Measurements from ENCODE around the gene PCNT. TPM values are rescaled to one million over a fixed set of nuclear protein-coding genes. Genes with fewer than 3 reads are reported as not detected.

The PCNT gene, protein sequence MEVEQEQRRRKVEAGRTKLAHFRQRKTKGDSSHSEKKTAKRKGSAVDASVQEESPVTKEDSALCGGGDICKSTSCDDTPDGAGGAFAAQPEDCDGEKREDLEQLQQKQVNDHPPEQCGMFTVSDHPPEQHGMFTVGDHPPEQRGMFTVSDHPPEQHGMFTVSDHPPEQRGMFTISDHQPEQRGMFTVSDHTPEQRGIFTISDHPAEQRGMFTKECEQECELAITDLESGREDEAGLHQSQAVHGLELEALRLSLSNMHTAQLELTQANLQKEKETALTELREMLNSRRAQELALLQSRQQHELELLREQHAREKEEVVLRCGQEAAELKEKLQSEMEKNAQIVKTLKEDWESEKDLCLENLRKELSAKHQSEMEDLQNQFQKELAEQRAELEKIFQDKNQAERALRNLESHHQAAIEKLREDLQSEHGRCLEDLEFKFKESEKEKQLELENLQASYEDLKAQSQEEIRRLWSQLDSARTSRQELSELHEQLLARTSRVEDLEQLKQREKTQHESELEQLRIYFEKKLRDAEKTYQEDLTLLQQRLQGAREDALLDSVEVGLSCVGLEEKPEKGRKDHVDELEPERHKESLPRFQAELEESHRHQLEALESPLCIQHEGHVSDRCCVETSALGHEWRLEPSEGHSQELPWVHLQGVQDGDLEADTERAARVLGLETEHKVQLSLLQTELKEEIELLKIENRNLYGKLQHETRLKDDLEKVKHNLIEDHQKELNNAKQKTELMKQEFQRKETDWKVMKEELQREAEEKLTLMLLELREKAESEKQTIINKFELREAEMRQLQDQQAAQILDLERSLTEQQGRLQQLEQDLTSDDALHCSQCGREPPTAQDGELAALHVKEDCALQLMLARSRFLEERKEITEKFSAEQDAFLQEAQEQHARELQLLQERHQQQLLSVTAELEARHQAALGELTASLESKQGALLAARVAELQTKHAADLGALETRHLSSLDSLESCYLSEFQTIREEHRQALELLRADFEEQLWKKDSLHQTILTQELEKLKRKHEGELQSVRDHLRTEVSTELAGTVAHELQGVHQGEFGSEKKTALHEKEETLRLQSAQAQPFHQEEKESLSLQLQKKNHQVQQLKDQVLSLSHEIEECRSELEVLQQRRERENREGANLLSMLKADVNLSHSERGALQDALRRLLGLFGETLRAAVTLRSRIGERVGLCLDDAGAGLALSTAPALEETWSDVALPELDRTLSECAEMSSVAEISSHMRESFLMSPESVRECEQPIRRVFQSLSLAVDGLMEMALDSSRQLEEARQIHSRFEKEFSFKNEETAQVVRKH (N-terminal part only)
- 10 to 100 TPM; 42.8 to 58.6 (median 45.9) TPM for total RNA-seq

DNA sequence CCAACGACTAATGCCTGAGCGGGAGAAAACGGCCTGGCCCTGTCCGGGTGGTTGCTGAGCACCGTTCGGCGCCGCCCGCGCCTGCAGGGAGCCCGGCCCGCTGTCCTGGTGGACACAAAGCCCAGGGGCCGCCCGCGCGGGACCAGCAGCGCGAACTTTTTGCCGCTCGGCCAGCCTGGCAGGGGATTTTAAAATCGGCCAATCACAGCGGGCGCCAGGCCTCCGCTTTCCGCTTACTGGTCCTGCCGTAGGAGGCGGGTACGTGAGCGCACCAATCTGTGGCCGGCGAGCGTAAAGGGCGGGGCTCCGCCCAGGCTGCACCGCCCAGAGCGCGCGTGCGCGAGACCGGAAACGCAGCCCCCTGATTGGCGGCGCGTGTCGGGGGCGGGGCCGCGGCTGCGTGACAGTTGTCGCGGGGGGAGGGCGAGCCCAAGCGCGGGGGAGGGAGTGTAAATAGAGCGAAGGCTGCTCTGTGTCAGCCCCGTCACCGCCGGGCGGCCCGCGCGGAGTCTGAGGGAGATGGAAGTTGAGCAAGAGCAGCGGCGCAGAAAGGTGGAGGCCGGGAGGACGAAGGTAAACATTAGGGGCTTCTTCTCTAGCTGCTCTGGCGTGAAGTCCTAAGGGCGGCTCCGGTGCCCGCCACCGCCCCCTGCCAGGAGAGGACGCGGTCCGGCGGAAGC, at the start of gene PCNT, which contains the start of gene C21orf58:
TSS of gene PCNT (plus strand) at position 447 of the 680 bp plus-strand sequence. CDS start at position 520, 73 bp downstream.
TSS of gene C21orf58 (minus strand) at position 161 of the 680 bp plus-strand sequence. CDS start 1,132 bp downstream, outside the sequence.
- no peaks in the 10 kb centered on the region for H3K9me3 ChIP-seq
- TF ChIP-seq, protein P1, sequence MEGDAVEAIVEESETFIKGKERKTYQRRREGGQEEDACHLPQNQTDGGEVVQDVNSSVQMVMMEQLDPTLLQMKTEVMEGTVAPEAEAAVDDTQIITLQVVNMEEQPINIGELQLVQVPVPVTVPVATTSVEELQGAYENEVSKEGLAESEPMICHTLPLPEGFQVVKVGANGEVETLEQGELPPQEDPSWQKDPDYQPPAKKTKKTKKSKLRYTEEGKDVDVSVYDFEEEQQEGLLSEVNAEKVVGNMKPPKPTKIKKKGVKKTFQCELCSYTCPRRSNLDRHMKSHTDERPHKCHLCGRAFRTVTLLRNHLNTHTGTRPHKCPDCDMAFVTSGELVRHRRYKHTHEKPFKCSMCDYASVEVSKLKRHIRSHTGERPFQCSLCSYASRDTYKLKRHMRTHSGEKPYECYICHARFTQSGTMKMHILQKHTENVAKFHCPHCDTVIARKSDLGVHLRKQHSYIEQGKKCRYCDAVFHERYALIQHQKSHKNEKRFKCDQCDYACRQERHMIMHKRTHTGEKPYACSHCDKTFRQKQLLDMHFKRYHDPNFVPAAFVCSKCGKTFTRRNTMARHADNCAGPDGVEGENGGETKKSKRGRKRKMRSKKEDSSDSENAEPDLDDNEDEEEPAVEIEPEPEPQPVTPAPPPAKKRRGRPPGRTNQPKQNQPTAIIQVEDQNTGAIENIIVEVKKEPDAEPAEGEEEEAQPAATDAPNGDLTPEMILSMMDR (IDR thresholded peaks at IDR 0.05) = peak in 1 of 5 experiments; percentile 41
- TF ChIP-seq POLR2A (IDR thresholded peaks at IDR 0.05) = no peak
- TF ChIP-seq EP300 (IDR thresholded peaks at IDR 0.05) = peak; percentile 35 to 69
- peak within 1 kb of the TSS; percentile 95 to 99 (median 95) for H3K27ac ChIP-seq
- WGBS, 2 donors = 0 to 1% methylated on average over 29 to 49 of the region's 76 CpGs
- peak within 1 kb of the TSS; percentile 83 to 100 (median 92) for H3K4me3 ChIP-seq
- DNase-seq (ENCODE audit: low spot score in 2 of 2) = peak; percentile 93 to 96
- H3K27me3 ChIP-seq = no peaks in the 10 kb centered on the region
- peaks cover 0 to 29% (median 9%) of the 10 kb centered on the region in 4 donors for H3K4me1 ChIP-seq
- H3K36me3 ChIP-seq = peaks cover 0 to 17% (median 0%) of the 10 kb centered on the region in 3 donors

DNA sequence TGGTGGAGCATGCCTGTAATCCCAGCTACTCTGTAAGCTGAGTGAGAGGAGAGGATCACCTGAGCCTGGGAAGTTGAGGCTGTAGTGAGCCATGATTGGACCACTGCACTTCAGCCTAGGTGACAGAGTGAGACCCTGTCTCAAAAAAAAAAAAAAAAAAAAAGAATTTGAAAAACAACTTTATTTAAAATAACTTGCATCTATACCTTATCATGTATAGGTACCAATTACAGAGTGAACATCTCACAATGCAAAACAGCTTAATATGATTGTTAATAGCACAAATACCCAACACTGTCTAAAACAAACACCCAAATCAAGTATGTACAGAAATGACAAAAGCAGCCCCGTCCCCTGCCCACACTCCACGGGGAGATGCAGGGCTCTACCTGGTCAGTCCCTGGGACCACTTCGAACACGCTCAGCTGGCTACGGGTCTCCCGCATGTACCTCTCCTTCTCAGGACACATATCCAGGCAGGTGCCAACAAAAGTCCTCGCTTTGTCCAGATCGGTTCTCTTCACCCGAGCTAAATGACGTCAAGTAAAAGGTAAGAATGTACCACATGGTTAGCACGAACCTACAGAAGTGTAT, 49.1 kb upstream of the PCNT start:
- TF ChIP-seq EP300 (IDR thresholded peaks at IDR 0.05) = no peak
- TF ChIP-seq POLR2A (IDR thresholded peaks at IDR 0.05) = no peak
- TF ChIP-seq, protein P1 (IDR thresholded peaks at IDR 0.05) = no peak
- H3K36me3 ChIP-seq = peaks cover 8 to 98% (median 56%) of the 10 kb centered on the region in 3 donors

DNA sequence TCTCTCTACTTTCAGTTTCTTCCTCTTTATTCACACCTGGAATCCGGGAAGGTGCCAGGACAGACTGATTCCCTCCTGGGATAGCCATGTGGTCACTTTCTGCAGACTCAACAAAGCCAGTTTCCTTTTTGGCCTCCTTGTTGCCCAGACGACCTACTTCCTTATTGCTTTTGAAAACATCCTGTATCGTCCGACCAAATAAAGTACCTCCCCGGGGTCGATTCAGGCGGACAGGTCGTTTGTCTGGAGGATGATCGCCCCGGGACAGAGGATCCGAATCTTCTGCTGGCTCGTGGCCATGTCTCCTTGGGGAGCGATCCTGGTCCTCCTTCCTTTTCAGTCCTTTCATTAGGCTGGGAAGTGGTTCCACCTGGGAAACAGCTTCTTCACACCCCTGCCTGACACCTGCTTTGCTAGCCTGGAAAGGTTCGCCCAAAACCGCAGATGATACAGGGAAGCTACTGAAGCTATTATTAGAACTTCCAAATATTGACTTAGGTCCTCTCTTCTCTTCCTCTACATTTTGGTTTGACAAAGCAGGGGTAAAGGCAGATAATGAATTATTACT, 39.8 kb upstream of the PCNT start:
- no peaks in the 10 kb centered on the region for H3K9me3 ChIP-seq
- no peak for TF ChIP-seq POLR2A (IDR thresholded peaks at IDR 0.05)
- no peak for TF ChIP-seq EP300 (IDR thresholded peaks at IDR 0.05)
- TF ChIP-seq, protein P1 (IDR thresholded peaks at IDR 0.05) = no peak
- WGBS, 2 donors = 69 to 72% methylated on average over 15 of the region's 15 CpGs
- H3K4me1 ChIP-seq = peaks cover 0 to 61% (median 43%) of the 10 kb centered on the region in 4 donors
- H3K27me3 ChIP-seq = no peaks in the 10 kb centered on the region
- peak overlapping the region in 1 of 4 donors; percentile 89 for H3K27ac ChIP-seq
- H3K36me3 ChIP-seq = peaks cover 2 to 56% (median 13%) of the 10 kb centered on the region in 3 donors
- peak overlapping the region in 1 of 4 donors; percentile 9 for H3K4me3 ChIP-seq
- no peak for DNase-seq (ENCODE audit: low spot score in 2 of 2)

More for the DNA sequence above, 49.1 kb upstream of the PCNT start:
- Histone ChIP-seq H3K27ac (no peak overlapping the region), H3K4me1 (peaks cover 0 to 4% (median 0%) of the 10 kb centered on the region in 4 donors), H3K4me3 (no peak overlapping the region), H3K27me3 (no peaks in the 10 kb centered on the region), H3K9me3 (no peaks in the 10 kb centered on the region)
- no peak for DNase-seq (ENCODE audit: low spot score in 2 of 2)
- WGBS, 2 donors = 91 to 93% methylated on average over 11 of the region's 11 CpGs

DNA sequence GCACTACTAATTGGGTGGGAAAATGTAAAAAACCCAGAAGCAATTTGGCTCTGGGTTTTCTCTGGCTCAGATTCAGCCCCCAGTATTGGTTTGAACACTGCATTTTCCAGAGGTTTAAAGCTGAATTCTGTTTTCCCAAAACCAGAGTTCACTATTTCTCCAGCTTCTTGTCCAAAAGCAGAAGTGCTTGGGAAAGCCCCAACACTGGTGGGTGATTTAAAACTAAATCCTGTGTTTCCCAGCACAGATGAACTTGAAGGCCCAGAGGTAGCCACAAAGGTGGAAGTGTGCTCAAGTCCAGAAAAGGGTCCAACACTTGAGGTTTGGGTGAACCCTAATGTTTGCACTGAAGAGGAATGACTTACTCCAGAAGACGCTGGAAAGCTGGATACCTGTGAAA, 39.2 kb upstream of the PCNT start:
- H3K27ac ChIP-seq = peak overlapping the region in 2 of 4 donors; percentile 89 to 95
- no peak for DNase-seq (ENCODE audit: low spot score in 2 of 2)
- WGBS, 2 donors = 95 to 100% methylated on average over 1 of the region's 1 CpG
- H3K36me3 ChIP-seq = peaks cover 0 to 50% (median 7%) of the 10 kb centered on the region in 3 donors
- H3K4me1 ChIP-seq = peaks cover 0 to 58% (median 43%) of the 10 kb centered on the region in 4 donors
- H3K4me3 ChIP-seq = peak overlapping the region in 2 of 4 donors; percentile 91 to 95
- TF ChIP-seq EP300 (IDR thresholded peaks at IDR 0.05) = no peak
- TF ChIP-seq, protein P1 (IDR thresholded peaks at IDR 0.05) = no peak
- no peak for TF ChIP-seq POLR2A (IDR thresholded peaks at IDR 0.05)
- H3K27me3 ChIP-seq = no peaks in the 10 kb centered on the region
- H3K9me3 ChIP-seq = no peaks in the 10 kb centered on the region

Data from tibial nerve (tissue), 4 donors.